OCI-LY7 (cell line): ENCODE measurements around the gene RGS7BP. TPM values are rescaled to one million over a fixed set of nuclear protein-coding genes. Genes with fewer than 3 reads are reported as not detected.

Experiments
- BruUV-seq: library from RNA; stranded (reverse); fragments of 400-500 nt; replicated peaks from 2 replicates; lab custom pipeline; 2021; lab: Mats Ljungman, UMichigan
- CTCF ChIA-PET: fragments of 300-600 bp; sonication (Branson Sonifier 250); formaldehyde crosslinking; loops from one replicate; lab custom pipeline; 2022; ENCODE audit warnings: antibody characterized with exemption; ENCODE audit not compliant: unreplicated experiment; lab: Charles Lee
- POLR2A ChIA-PET: fragments of 300-600 bp; sonication (Branson Sonifier 250); formaldehyde crosslinking; loops from one replicate; lab custom pipeline; 2022; ENCODE audit warnings: antibody characterized with exemption; lab: Charles Lee
- DNase-seq: peaks from one replicate; pipeline ENCODE4 v3.0.0-alpha.2; 2015; ENCODE audit warnings: low spot score
- H2AFZ ChIP-seq: fragments of 200-600 bp; sonication (generic), shearing (Covaris generic); 2 replicates; pipeline ENCODE4 v1.6.1; 2014; ENCODE audit warnings: mild to moderate bottlenecking, antibody characterized with exemption, low read length, moderate library complexity
- H3K27ac ChIP-seq: fragments of 200-600 bp; sonication (generic); 2 replicates; pipeline ENCODE4 v1.5.1; 2014; ENCODE audit warnings: mixed run types, low read depth, mild to moderate bottlenecking, moderate library complexity, low read length, inconsistent platforms; ENCODE audit not compliant: poor library complexity, severe bottlenecking
- H3K36me3 ChIP-seq: fragments of 200-600 bp; sonication (generic); 2 replicates; pipeline ENCODE4 v1.6.1; 2014; ENCODE audit warnings: mild to moderate bottlenecking, antibody characterized with exemption, low read length, moderate library complexity, mixed read lengths; ENCODE audit not compliant: insufficient read depth
- H3K4me1 ChIP-seq: fragments of 200-600 bp; sonication (generic); 2 replicates; pipeline ENCODE4 v1.5.1; 2014; ENCODE audit warnings: mild to moderate bottlenecking, low read length; ENCODE audit not compliant: insufficient read depth, poor library complexity, severe bottlenecking
- H3K4me2 ChIP-seq: fragments of 200-600 bp; sonication (generic); 2 replicates; pipeline ENCODE4 v1.6.1; 2014; ENCODE audit warnings: mild to moderate bottlenecking, low read length
- H3K4me3 ChIP-seq: fragments of 200-600 bp; sonication (generic); 2 replicates; pipeline ENCODE4 v1.5.1; 2014; ENCODE audit warnings: mild to moderate bottlenecking, low read depth, low read length; ENCODE audit not compliant: poor library complexity, severe bottlenecking
- H3K79me2 ChIP-seq: fragments of 200-600 bp; sonication (generic); 2 replicates; pipeline ENCODE4 v1.6.1; 2016; ENCODE audit warnings: low read depth, mild to moderate bottlenecking, low read length, moderate library complexity, mixed read lengths; ENCODE audit not compliant: insufficient read depth
- H3K9me2 ChIP-seq: fragments of 200-600 bp; sonication (generic); 2 replicates; pipeline ENCODE4 v1.6.1; 2016; ENCODE audit warnings: mild to moderate bottlenecking, low read length, mixed read lengths; ENCODE audit not compliant: insufficient read depth
- H3K9me3 ChIP-seq: fragments of 200-600 bp; sonication (generic); 2 replicates; pipeline ENCODE4 v1.6.1; 2014; ENCODE audit warnings: mild to moderate bottlenecking, mixed run types, low read length, mixed read lengths
- H4K20me1 ChIP-seq: fragments of 200-600 bp; sonication (generic); 2 replicates; pipeline ENCODE4 v1.6.1; 2014; ENCODE audit warnings: mild to moderate bottlenecking, antibody characterized with exemption, low read length, moderate library complexity, mixed read lengths; ENCODE audit not compliant: insufficient read depth
- EZH2phosphoT487 ChIP-seq: fragments of 200-600 bp; sonication (generic); IDR thresholded peaks from 2 replicates; pipeline ENCODE4 v1.6.1; 2018; ENCODE audit warnings: low read depth, borderline replicate concordance, mild to moderate bottlenecking, mixed run types, antibody characterized with exemption, low read length, moderate library complexity, mixed read lengths
- intact Hi-C: fragments of 100-400 bp; cut with micrococcal nuclease; formaldehyde crosslinking; loops from one replicate; pipeline ENCODE4 v1.10.0; 2022; ENCODE audit not compliant: unreplicated experiment
- total RNA-seq, 2 experiments: library from RNA; depleted of rRNA in 1 of 2; stranded (reverse); fragments of >200 nt in 1 of 2; shearing (Covaris generic) in 1 of 2; gene quantifications; 2 replicates each; pipeline ENCODE4 v1.2.3, GENCODE V29; 2014 to 2022
- TF ChIP-seq, protein P1 (sequence below): fragments of 200-600 bp; sonication (generic); conservative IDR thresholded peaks from 2 replicates; pipeline ENCODE4 v1.5.1; 2014; ENCODE audit warnings: mild to moderate bottlenecking, antibody characterized with exemption, low read length, moderate library complexity, mixed read lengths

Gene RGS7BP
- total RNA-seq, 2 experiments from 2014 or later: not detected

DNA sequence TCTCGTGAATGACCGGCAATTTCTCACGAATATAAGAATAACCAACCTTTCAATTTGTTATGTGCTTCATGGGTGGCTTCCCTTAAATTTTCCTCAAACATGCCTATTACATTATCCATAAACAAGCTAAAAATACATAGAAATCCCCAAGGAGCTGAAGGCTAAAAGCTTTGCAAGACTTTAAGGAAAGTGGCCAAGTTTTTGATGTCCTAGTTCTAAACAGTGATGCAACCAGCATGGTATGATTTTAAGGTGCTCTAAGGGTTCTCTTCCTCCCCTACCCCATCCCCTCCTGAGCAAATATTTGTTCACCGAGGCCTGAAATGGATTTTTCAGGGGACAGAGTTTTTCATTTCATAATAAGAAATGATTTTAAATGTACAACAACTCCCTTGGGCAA lies 79.8 kb downstream of the RGS7BP start:
- no peak for TF ChIP-seq EZH2phosphoT487
- TF ChIP-seq, protein P1, sequence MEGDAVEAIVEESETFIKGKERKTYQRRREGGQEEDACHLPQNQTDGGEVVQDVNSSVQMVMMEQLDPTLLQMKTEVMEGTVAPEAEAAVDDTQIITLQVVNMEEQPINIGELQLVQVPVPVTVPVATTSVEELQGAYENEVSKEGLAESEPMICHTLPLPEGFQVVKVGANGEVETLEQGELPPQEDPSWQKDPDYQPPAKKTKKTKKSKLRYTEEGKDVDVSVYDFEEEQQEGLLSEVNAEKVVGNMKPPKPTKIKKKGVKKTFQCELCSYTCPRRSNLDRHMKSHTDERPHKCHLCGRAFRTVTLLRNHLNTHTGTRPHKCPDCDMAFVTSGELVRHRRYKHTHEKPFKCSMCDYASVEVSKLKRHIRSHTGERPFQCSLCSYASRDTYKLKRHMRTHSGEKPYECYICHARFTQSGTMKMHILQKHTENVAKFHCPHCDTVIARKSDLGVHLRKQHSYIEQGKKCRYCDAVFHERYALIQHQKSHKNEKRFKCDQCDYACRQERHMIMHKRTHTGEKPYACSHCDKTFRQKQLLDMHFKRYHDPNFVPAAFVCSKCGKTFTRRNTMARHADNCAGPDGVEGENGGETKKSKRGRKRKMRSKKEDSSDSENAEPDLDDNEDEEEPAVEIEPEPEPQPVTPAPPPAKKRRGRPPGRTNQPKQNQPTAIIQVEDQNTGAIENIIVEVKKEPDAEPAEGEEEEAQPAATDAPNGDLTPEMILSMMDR: no peak
- Histone ChIP-seq H4K20me1 (no peaks in the 10 kb centered on the region), H3K27ac (no peak overlapping the region), H3K4me2 (no peak overlapping the region), H3K4me3 (no peak overlapping the region), H2AFZ (no peak overlapping the region), H3K36me3 (no peaks in the 10 kb centered on the region), H3K9me3 (no peaks in the 10 kb centered on the region), H3K4me1 (no peaks in the 10 kb centered on the region), H3K9me2 (no peaks in the 10 kb centered on the region), H3K79me2 (no peaks in the 10 kb centered on the region)
- POLR2A ChIA-PET: no interaction called here
- CTCF ChIA-PET: no interaction called here
- BruUV-seq: no TSS peak
- intact Hi-C loops: no loop called here
- no peak for DNase-seq

DNA sequence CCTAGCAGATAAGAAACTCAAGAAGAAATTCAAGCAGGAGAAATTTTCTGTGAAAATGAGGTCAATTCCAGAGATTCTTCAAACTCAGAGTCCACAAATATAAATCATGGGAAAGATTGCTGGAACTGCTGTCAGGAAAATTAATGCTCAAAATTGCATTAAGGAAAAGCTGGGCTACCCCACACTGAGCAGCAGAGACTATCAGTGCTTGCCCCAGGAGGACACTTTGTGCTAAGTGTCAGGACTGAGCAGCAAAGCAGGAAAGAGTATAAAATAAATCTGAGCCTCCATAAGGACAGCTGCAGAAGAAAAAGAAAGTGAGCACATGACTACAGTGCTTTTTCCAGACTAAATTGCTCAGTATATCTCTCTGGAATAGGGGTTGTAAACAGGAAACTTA lies 81.6 kb downstream of the RGS7BP start:
- no peaks in the 10 kb centered on the region for H3K4me1 ChIP-seq
- H3K9me3 ChIP-seq: no peaks in the 10 kb centered on the region
- ChIA-PET POLR2A (interaction anchor here (0.6 kb wide), 1 partner anchor 110 kb away, joined by 3 read pairs; no protein-coding TSS in a partner anchor), CTCF (no interaction called here)
- no peak for DNase-seq
- intact Hi-C loops: no loop called here
- H4K20me1 ChIP-seq: no peaks in the 10 kb centered on the region
- H3K79me2 ChIP-seq: no peaks in the 10 kb centered on the region
- H3K4me2 ChIP-seq: no peak overlapping the region
- no peak overlapping the region for H2AFZ ChIP-seq
- TF ChIP-seq, protein P1: no peak
- no peak for TF ChIP-seq EZH2phosphoT487
- no peaks in the 10 kb centered on the region for H3K36me3 ChIP-seq
- H3K27ac ChIP-seq: no peak overlapping the region
- BruUV-seq: no TSS peak
- H3K4me3 ChIP-seq: no peak overlapping the region
- H3K9me2 ChIP-seq: no peaks in the 10 kb centered on the region

DNA sequence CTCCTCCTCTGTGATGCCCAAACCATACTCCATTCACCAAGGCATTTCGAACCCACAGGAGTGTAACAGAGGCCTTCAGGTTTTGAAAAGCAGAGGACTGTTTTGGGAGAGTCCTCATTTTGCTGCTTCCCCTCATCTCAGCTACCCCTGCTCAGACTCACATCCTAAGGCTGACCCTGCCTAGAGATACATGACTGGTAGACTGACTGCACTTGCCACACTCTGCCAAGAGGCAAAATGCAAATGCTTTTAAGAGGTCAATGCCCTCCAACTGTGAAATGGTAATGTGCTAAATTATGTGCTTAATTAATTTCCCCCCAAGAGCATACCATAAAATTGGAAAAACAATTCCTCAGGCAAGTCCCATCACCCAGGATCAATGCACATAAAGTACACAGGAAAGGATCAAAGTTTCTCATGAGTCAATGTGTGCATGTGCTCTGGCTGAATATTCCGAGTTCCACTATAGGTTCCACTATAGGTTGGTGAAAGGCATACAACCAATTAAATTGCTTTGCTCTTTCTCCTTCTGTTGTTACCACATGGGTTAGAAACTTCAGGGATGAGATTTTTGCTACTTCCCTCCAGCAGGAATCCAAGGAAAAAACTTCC lies 87.0 kb downstream of the RGS7BP start:
- H2AFZ ChIP-seq: no peak overlapping the region
- no peaks in the 10 kb centered on the region for H3K9me2 ChIP-seq
- H3K4me1 ChIP-seq: no peaks in the 10 kb centered on the region
- no peak for TF ChIP-seq EZH2phosphoT487
- TF ChIP-seq, protein P1: no peak
- no TSS peak for BruUV-seq
- no peak overlapping the region for H3K4me2 ChIP-seq
- H3K36me3 ChIP-seq: no peaks in the 10 kb centered on the region
- CTCF ChIA-PET: no interaction called here
- no peak for DNase-seq
- H3K4me3 ChIP-seq: no peak overlapping the region
- POLR2A ChIA-PET: no interaction called here
- H3K9me3 ChIP-seq: no peaks in the 10 kb centered on the region
- H4K20me1 ChIP-seq: no peaks in the 10 kb centered on the region
- H3K79me2 ChIP-seq: no peaks in the 10 kb centered on the region
- no peak overlapping the region for H3K27ac ChIP-seq
- intact Hi-C loops: no loop called here
